IMR-90 (cell line): ENCODE measurements around the gene DRC7.

Source experiments
- CEBPB ChIP-seq: IDR thresholded peaks from 2 replicates; pipeline ENCODE4 v1.6.1; 2012; ENCODE audit warnings: low read depth, low read length, improper control_type of control experiment
- TF ChIP-seq, protein P1 (sequence below): conservative IDR thresholded peaks from 2 replicates; pipeline ENCODE4 v1.5.1; 2012; ENCODE audit warnings: mild to moderate bottlenecking, low read depth, low read length, improper control_type of control experiment

DNA sequence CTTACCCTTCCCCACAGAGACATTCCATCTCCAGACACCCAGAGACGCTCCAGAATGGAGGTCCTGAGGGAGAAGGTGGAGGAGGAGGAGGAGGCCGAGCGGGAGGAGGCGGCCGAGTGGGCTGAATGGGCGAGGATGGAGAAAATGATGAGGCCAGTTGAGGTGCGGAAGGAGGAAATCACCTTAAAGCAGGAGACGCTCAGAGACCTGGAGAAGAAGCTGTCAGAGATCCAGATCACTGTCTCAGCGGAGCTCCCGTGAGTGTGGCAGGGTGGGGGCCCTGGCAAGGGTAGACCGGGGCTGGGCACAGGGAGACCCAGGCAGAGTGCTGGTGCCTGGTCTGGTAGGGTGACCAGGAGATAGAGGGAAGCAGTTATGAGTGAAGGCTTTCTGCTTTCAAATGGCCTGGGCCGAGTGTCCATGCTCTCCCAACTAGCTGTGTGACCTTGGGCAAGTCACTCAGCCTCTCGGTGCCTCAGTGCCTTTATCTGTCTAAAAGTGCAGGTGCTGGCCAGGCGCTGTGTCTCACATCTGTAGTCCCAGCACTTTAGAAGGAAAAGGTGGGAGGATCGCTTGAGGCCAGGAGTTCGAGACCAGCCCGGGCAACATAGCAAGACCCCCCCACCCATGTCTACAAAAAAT lies 3.4 kb downstream of the DRC7 start:
- TF ChIP-seq, protein P1, sequence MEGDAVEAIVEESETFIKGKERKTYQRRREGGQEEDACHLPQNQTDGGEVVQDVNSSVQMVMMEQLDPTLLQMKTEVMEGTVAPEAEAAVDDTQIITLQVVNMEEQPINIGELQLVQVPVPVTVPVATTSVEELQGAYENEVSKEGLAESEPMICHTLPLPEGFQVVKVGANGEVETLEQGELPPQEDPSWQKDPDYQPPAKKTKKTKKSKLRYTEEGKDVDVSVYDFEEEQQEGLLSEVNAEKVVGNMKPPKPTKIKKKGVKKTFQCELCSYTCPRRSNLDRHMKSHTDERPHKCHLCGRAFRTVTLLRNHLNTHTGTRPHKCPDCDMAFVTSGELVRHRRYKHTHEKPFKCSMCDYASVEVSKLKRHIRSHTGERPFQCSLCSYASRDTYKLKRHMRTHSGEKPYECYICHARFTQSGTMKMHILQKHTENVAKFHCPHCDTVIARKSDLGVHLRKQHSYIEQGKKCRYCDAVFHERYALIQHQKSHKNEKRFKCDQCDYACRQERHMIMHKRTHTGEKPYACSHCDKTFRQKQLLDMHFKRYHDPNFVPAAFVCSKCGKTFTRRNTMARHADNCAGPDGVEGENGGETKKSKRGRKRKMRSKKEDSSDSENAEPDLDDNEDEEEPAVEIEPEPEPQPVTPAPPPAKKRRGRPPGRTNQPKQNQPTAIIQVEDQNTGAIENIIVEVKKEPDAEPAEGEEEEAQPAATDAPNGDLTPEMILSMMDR: no peak
- no peak for TF ChIP-seq CEBPB
